ENCODE results near the gene KLK7. TPM values are rescaled to one million over a fixed set of nuclear protein-coding genes. Genes with fewer than 3 reads are reported as not detected.
"Not testable (repeated sequence)": the region's sequence is repeated elsewhere in the genome, so short reads cannot be mapped to it uniquely, and the experiment has no call there.

KLK7 gene
- total RNA-seq, 1 donor from 2014 or later, result not detected

- no peak overlapping the region for H3K4me3 Mint-ChIP-seq (ENCODE audit: low read depth)
Measured at GRCh38 chr19:51005248-51005647, 21.5 kb upstream of the KLK7 start.

GRCh38 chr19:51003316-51003715 lies 19.6 kb upstream of the KLK7 start:
- no peaks in the 10 kb centered on the region for H3K36me3 Mint-ChIP-seq (ENCODE audit: low read depth)
- no peaks in the 10 kb centered on the region for H3K4me1 Mint-ChIP-seq (ENCODE audit: low read depth)
- no peak overlapping the region for H3K27ac Mint-ChIP-seq
- H3K27me3 Mint-ChIP-seq (ENCODE audit: low read depth), result no peaks in the 10 kb centered on the region
- intact Hi-C loops (cut with micrococcal nuclease), result no loop called here
- no peak for DNase-seq (ENCODE audit: low spot score)
- H3K9me3 Mint-ChIP-seq, result no peaks in the 10 kb centered on the region
- no peak overlapping the region for H3K4me3 Mint-ChIP-seq (ENCODE audit: low read depth)

More at GRCh38 chr19:51005248-51005647, 21.5 kb upstream of the KLK7 start:
- DNase-seq (ENCODE audit: low spot score), result no peak
- H3K9me3 Mint-ChIP-seq, result no peaks in the 10 kb centered on the region
- no peaks in the 10 kb centered on the region for H3K4me1 Mint-ChIP-seq (ENCODE audit: low read depth)
- H3K27me3 Mint-ChIP-seq (ENCODE audit: low read depth), result peaks cover 3% of the 10 kb centered on the region
- intact Hi-C loops (cut with micrococcal nuclease), result no loop called here
- no peaks in the 10 kb centered on the region for H3K36me3 Mint-ChIP-seq (ENCODE audit: low read depth)
- H3K27ac Mint-ChIP-seq, result no peak overlapping the region

- DNase-seq (ENCODE audit: low spot score), result peak; percentile 14
- no peaks in the 10 kb centered on the region for H3K9me3 Mint-ChIP-seq
- intact Hi-C loops (cut with micrococcal nuclease), result no loop called here
- H3K4me1 Mint-ChIP-seq (ENCODE audit: low read depth), result no peaks in the 10 kb centered on the region
- no peak overlapping the region for H3K4me3 Mint-ChIP-seq (ENCODE audit: low read depth)
- H3K27me3 Mint-ChIP-seq (ENCODE audit: low read depth), result no peaks in the 10 kb centered on the region
- no peaks in the 10 kb centered on the region for H3K36me3 Mint-ChIP-seq (ENCODE audit: low read depth)
- H3K27ac Mint-ChIP-seq, result no peak overlapping the region
Measured at GRCh38 chr19:51002542-51003311, 19.0 kb upstream of the KLK7 start.

- no peak overlapping the region for H3K27ac Mint-ChIP-seq
- no peaks in the 10 kb centered on the region for H3K27me3 Mint-ChIP-seq (ENCODE audit: low read depth)
- intact Hi-C loops (cut with micrococcal nuclease), result no loop called here
- no peaks in the 10 kb centered on the region for H3K36me3 Mint-ChIP-seq (ENCODE audit: low read depth)
- DNase-seq (ENCODE audit: low spot score), result no peak
- no peak overlapping the region for H3K4me3 Mint-ChIP-seq (ENCODE audit: low read depth)
- no peaks in the 10 kb centered on the region for H3K4me1 Mint-ChIP-seq (ENCODE audit: low read depth)
- H3K9me3 Mint-ChIP-seq, result no peaks in the 10 kb centered on the region
Measured at GRCh38 chr19:51002089-51002532, 18.4 kb upstream of the KLK7 start.

- Mint-ChIP-seq H3K4me1 (ENCODE audit: low read depth) (no peaks in the 10 kb centered on the region), H3K36me3 (ENCODE audit: low read depth) (no peaks in the 10 kb centered on the region), H3K27me3 (ENCODE audit: low read depth) (no peaks in the 10 kb centered on the region), H3K4me3 (ENCODE audit: low read depth) (no peak within 1 kb of the TSS), H3K27ac (no peak within 1 kb of the TSS), H3K9me3 (no peaks in the 10 kb centered on the region)
- no peak for DNase-seq (ENCODE audit: low spot score)
- intact Hi-C loops (cut with micrococcal nuclease), result no loop called here
Measured at GRCh38 chr19:51001515-51001914, 17.8 kb upstream of the KLK7 start, which contains the start of gene KLK8. TSS of gene KLK8 (minus strand) at chr19:51001604. CDS start at chr19:51001167, 437 bp downstream.

- no peak overlapping the region for H3K27ac Mint-ChIP-seq
- intact Hi-C loops (cut with micrococcal nuclease), result no loop called here
- no peaks in the 10 kb centered on the region for H3K9me3 Mint-ChIP-seq
- H3K4me1 Mint-ChIP-seq (ENCODE audit: low read depth), result no peaks in the 10 kb centered on the region
- H3K36me3 Mint-ChIP-seq (ENCODE audit: low read depth), result no peaks in the 10 kb centered on the region
- no peaks in the 10 kb centered on the region for H3K27me3 Mint-ChIP-seq (ENCODE audit: low read depth)
- DNase-seq (ENCODE audit: low spot score), result no peak
- no peak overlapping the region for H3K4me3 Mint-ChIP-seq (ENCODE audit: low read depth)
Measured at GRCh38 chr19:51000981-51001380, 17.3 kb upstream of the KLK7 start.

- no peak for DNase-seq (ENCODE audit: low spot score)
Measured at GRCh38 chr19:51000426-51000825, 16.7 kb upstream of the KLK7 start.

GRCh38 chr19:50998686-50999085 lies 15.0 kb upstream of the KLK7 start:
- Mint-ChIP-seq H3K9me3 (no peaks in the 10 kb centered on the region), H3K36me3 (ENCODE audit: low read depth) (no peaks in the 10 kb centered on the region), H3K4me1 (ENCODE audit: low read depth) (no peaks in the 10 kb centered on the region), H3K4me3 (ENCODE audit: low read depth) (no peak overlapping the region), H3K27me3 (ENCODE audit: low read depth) (no peaks in the 10 kb centered on the region), H3K27ac (no peak overlapping the region)
- intact Hi-C loops (cut with micrococcal nuclease), result no loop called here
- no peak for DNase-seq (ENCODE audit: low spot score)

More at GRCh38 chr19:51000426-51000825, 16.7 kb upstream of the KLK7 start:
- no peaks in the 10 kb centered on the region for H3K36me3 Mint-ChIP-seq (ENCODE audit: low read depth)
- no peak overlapping the region for H3K27ac Mint-ChIP-seq
- intact Hi-C loops (cut with micrococcal nuclease), result no loop called here
- no peaks in the 10 kb centered on the region for H3K4me1 Mint-ChIP-seq (ENCODE audit: low read depth)
- H3K9me3 Mint-ChIP-seq, result no peaks in the 10 kb centered on the region
- no peak overlapping the region for H3K4me3 Mint-ChIP-seq (ENCODE audit: low read depth)
- no peaks in the 10 kb centered on the region for H3K27me3 Mint-ChIP-seq (ENCODE audit: low read depth)

- intact Hi-C loops (cut with micrococcal nuclease), result no loop called here
- H3K27ac Mint-ChIP-seq, result no peak overlapping the region
- DNase-seq (ENCODE audit: low spot score), result no peak
- H3K4me3 Mint-ChIP-seq (ENCODE audit: low read depth), result no peak overlapping the region
- H3K9me3 Mint-ChIP-seq, result no peaks in the 10 kb centered on the region
- no peaks in the 10 kb centered on the region for H3K27me3 Mint-ChIP-seq (ENCODE audit: low read depth)
- H3K36me3 Mint-ChIP-seq (ENCODE audit: low read depth), result no peaks in the 10 kb centered on the region
- H3K4me1 Mint-ChIP-seq (ENCODE audit: low read depth), result no peaks in the 10 kb centered on the region
Measured at GRCh38 chr19:50998061-50998460, 14.3 kb upstream of the KLK7 start.

- no peaks in the 10 kb centered on the region for H3K9me3 Mint-ChIP-seq
- intact Hi-C loops (cut with micrococcal nuclease), result no loop called here
- H3K36me3 Mint-ChIP-seq (ENCODE audit: low read depth), result no peaks in the 10 kb centered on the region
- peaks cover 4% of the 10 kb centered on the region for H3K27me3 Mint-ChIP-seq (ENCODE audit: low read depth)
- H3K4me1 Mint-ChIP-seq (ENCODE audit: low read depth), result no peaks in the 10 kb centered on the region
- no peak overlapping the region for H3K4me3 Mint-ChIP-seq (ENCODE audit: low read depth)
- DNase-seq (ENCODE audit: low spot score), result no peak
- no peak overlapping the region for H3K27ac Mint-ChIP-seq
Measured at GRCh38 chr19:50994129-50994528, 10.4 kb upstream of the KLK7 start.

GRCh38 chr19:50992666-50993035 lies 8.9 kb upstream of the KLK7 start:
- no peak for DNase-seq (ENCODE audit: low spot score)
- Mint-ChIP-seq H3K36me3 (ENCODE audit: low read depth) (no peaks in the 10 kb centered on the region), H3K27me3 (ENCODE audit: low read depth) (peaks cover 11% of the 10 kb centered on the region), H3K4me3 (ENCODE audit: low read depth) (no peak overlapping the region), H3K9me3 (no peaks in the 10 kb centered on the region), H3K4me1 (ENCODE audit: low read depth) (no peaks in the 10 kb centered on the region), H3K27ac (no peak overlapping the region)
- intact Hi-C loops (cut with micrococcal nuclease), result no loop called here

- H3K27ac Mint-ChIP-seq; intact Hi-C loops (cut with micrococcal nuclease); H3K36me3 Mint-ChIP-seq (ENCODE audit: low read depth); H3K4me3 Mint-ChIP-seq (ENCODE audit: low read depth); DNase-seq (ENCODE audit: low spot score); H3K4me1 Mint-ChIP-seq (ENCODE audit: low read depth); H3K9me3 Mint-ChIP-seq: not testable (repeated sequence)
- peaks cover 14% of the 10 kb centered on the region for H3K27me3 Mint-ChIP-seq (ENCODE audit: low read depth)
Measured at GRCh38 chr19:50984416-50984815, 699 bp upstream of the KLK7 start.

GRCh38 chr19:50982186-50982585 lies 1.5 kb downstream of the KLK7 start:
- Mint-ChIP-seq H3K36me3 (ENCODE audit: low read depth) (no peaks in the 10 kb centered on the region), H3K27ac (no peak overlapping the region), H3K9me3 (no peaks in the 10 kb centered on the region), H3K27me3 (ENCODE audit: low read depth) (peaks cover 10% of the 10 kb centered on the region), H3K4me3 (ENCODE audit: low read depth) (no peak overlapping the region), H3K4me1 (ENCODE audit: low read depth) (no peaks in the 10 kb centered on the region)
- DNase-seq (ENCODE audit: low spot score), result no peak
- intact Hi-C loops (cut with micrococcal nuclease), result no loop called here
